Fibroblast of upper back skin (primary cell): ENCODE results near the gene OSCP1.
A peak's percentile ranks its signal among the peaks of the same experiment; 100 is the strongest.

Experiments
- DNase-seq: peaks from one replicate; pipeline ENCODE4 v3.0.0-alpha.2; 2013

OSCP1 gene

DNA sequence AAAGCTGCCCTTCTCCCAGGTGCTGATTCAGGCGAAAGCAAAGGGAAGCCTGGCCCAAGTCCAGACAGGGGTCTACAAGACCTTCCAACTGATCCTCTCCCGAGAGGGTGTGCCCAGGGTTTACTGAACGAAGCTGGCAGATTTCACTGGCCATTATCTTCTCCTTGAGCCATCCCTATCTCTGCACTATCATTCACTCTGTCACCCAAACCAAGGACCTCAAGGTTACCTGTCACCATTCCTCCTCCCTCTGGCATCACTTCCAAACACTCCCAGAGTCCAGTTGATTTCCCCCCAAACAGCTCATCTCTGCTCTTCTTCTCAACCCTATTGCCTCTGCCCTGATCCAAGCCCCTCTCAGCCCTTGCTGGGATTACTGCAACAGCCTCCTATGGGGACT lies 69.5 kb downstream of the OSCP1 start:
- DNase-seq, result no peak

DNA sequence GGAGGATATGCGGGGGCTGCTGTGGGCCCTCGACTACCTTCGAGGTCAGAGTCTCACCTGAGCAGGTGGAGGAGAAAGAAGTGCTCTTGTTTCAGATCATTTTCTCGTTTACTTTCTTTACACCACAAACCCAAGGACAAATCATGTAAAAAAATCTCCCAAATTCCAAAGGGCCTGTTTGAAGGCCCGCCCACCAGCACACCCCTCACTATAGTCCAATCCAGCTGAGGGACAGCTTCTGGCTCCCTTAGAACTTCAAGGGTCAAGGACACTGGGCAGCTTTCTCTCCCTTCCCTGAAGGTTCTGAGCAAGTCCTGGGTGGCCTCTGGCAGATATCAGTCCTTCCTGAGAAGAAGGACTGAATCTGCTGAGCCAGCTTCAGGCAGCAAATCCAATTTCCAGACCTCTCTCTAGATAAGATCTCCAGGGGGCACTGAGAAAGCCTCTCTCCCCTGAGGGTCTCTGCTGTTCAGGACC lies 70.1 kb downstream of the OSCP1 start:
- DNase-seq, result no peak

DNA sequence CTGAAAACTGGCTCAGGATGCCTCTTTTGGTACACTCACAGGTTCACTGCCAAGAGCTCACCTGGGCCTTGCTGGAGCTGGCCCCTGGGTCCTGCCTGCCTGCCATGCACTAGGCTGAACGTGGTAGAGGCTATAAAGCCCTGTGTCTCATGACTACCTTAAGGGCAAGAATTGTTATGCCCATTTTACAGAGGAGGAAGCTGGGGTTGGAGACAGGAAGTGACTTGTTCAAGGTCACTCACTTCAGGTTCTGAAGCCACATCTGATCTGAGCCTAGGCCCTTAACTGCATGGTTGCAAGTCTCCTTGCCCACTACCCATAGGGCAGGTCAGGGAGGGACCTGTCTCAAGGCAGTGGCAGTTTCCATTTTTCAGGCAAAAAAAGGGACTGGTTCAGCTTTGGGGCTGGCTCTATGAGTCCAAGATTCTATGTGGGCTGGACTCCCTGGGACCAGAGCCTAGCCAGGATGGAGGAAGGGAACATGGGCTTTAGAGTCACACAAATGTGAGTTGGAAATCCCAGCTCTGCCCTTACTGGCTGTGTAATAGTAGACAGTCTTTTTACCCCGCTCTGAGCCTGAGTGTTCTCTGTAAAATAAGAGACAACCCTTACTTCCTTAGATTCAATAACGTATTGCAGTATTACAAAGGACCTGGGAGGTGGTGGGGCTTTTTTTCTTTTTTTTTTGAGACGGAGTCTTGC lies 72.3 kb downstream of the OSCP1 start:
- DNase-seq, result no peak

DNA sequence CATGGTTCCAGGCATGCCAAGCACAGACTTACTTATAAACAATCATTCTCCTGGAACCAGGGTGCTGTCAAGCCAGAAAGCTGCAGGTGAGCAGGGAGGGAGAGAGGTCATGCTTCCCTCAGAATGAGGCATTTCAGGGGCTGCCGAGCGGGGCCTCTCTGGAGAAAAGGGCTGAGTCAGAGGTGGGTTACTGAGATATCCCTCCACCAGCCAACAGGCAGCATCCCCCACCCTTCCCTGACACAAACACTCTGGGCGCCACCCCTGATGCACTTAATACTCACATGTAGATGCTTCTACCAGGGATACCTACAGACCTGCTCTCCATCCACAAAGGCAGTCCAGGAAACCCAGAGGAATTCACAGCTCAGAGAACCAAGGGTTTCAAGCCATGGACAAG lies 77.6 kb downstream of the OSCP1 start:
- DNase-seq, result no peak

- DNase-seq, result peak; percentile 65
These were observed 81.0 kb downstream of the OSCP1 start for GRCh38 chr1:36369061-36369861.
